Colonic mucosa (tissue), 4 donors: ENCODE data around the gene YIF1A. TPM values are rescaled to one million over a fixed set of nuclear protein-coding genes. Genes with fewer than 3 reads are reported as not detected.

Experiments used
- DNase-seq: peaks from one replicate; pipeline ENCODE4 v3.0.0-alpha.2; 2020
- H3K27ac ChIP-seq: fragments of 200-600 bp; one replicate; pipeline ENCODE4 v1.8.0; 2021
- H3K27me3 ChIP-seq: fragments of 200-600 bp; one replicate; pipeline ENCODE4 v1.8.0; 2021
- H3K36me3 ChIP-seq: fragments of 200-600 bp; one replicate; pipeline ENCODE4 v1.8.0; 2021
- H3K4me1 ChIP-seq: fragments of 200-600 bp; one replicate; pipeline ENCODE4 v1.8.0; 2021; ENCODE audit warnings: mild to moderate bottlenecking
- H3K4me3 ChIP-seq: fragments of 200-600 bp; one replicate; pipeline ENCODE4 v1.8.0; 2021
- H3K9ac ChIP-seq, 2 donors: one replicate each; pipeline ENCODE4 v1.7.0; 2013; ENCODE audit warnings: control low read depth in 2 of 2, low read depth in 2 of 2, low read length in 2 of 2
- H3K9me3 ChIP-seq: fragments of 200-600 bp; one replicate; pipeline ENCODE4 v1.8.0; 2021
- CTCF ChIP-seq: fragments of 200-600 bp; IDR thresholded peaks from one replicate; pipeline ENCODE4 v1.8.0; 2022; ENCODE audit warnings: antibody characterized with exemption, mild to moderate bottlenecking
- intact Hi-C: fragments of 100-400 bp; cut with DNase I; formaldehyde crosslinking; loops from one replicate; pipeline ENCODE4 v1.14.1; 2022
- total RNA-seq, 2 donors: library from RNA; stranded (reverse); fragmentation: NEBNext Ultra II Directional in 1 of 2; extraction: Animal tissue kit (Norgen Biotek cat#: 25700) in 1 of 2; gene quantifications; one replicate each; pipeline ENCODE4 v1.2.1, GENCODE V29; 2021
- donor health status: healthy.
- donor health status: DM: no; HTN: no; CAD: no.
- donor health status: DM: no; HTN: no; CAD: no.

The YIF1A gene
- total RNA-seq, 2 donors from 2014 or later: 87.4 to 159 TPM

- no peak for TF ChIP-seq CTCF
- Histone ChIP-seq H3K27me3 (no peaks in the 10 kb centered on the region), H3K9ac (no peak overlapping the region), H3K9me3 (no peaks in the 10 kb centered on the region), H3K36me3 (no peaks in the 10 kb centered on the region), H3K27ac (no peak overlapping the region), H3K4me3 (no peak overlapping the region), H3K4me1 (peaks cover 10% of the 10 kb centered on the region)
- intact Hi-C loops: no loop called here
- no peak for DNase-seq
These were observed 24.6 kb downstream of the YIF1A start for GRCh38 chr11:66264383-66264782.

GRCh38 chr11:66263785-66264184 lies 25.2 kb downstream of the YIF1A start:
- DNase-seq: no peak
- Histone ChIP-seq H3K9me3 (no peaks in the 10 kb centered on the region), H3K4me3 (no peak overlapping the region), H3K27me3 (no peaks in the 10 kb centered on the region), H3K9ac (no peak overlapping the region), H3K27ac (no peak overlapping the region), H3K36me3 (no peaks in the 10 kb centered on the region), H3K4me1 (peaks cover 10% of the 10 kb centered on the region)
- intact Hi-C loops: no loop called here
- no peak for TF ChIP-seq CTCF

- H3K9ac ChIP-seq: no peak overlapping the region
- H3K27me3 ChIP-seq: no peaks in the 10 kb centered on the region
- no peak overlapping the region for H3K27ac ChIP-seq
- no peaks in the 10 kb centered on the region for H3K9me3 ChIP-seq
- DNase-seq: no peak
- intact Hi-C loops: no loop called here
- no peak overlapping the region for H3K4me3 ChIP-seq
- TF ChIP-seq CTCF: no peak
- H3K36me3 ChIP-seq: no peaks in the 10 kb centered on the region
- H3K4me1 ChIP-seq: peaks cover 15% of the 10 kb centered on the region
These were observed 25.7 kb downstream of the YIF1A start for GRCh38 chr11:66263231-66263630.

GRCh38 chr11:66262696-66263095 lies 26.2 kb downstream of the YIF1A start:
- no peaks in the 10 kb centered on the region for H3K36me3 ChIP-seq
- peaks cover 15% of the 10 kb centered on the region for H3K4me1 ChIP-seq
- H3K9me3 ChIP-seq: no peaks in the 10 kb centered on the region
- no peak for TF ChIP-seq CTCF
- intact Hi-C loops: no loop called here
- no peak overlapping the region for H3K9ac ChIP-seq
- H3K27me3 ChIP-seq: no peaks in the 10 kb centered on the region
- no peak overlapping the region for H3K27ac ChIP-seq
- no peak overlapping the region for H3K4me3 ChIP-seq
- DNase-seq: no peak

GRCh38 chr11:66262191-66262590 lies 26.8 kb downstream of the YIF1A start:
- Histone ChIP-seq H3K27me3 (no peaks in the 10 kb centered on the region), H3K27ac (no peak overlapping the region), H3K36me3 (no peaks in the 10 kb centered on the region), H3K9ac (no peak overlapping the region), H3K4me1 (peaks cover 15% of the 10 kb centered on the region), H3K9me3 (no peaks in the 10 kb centered on the region), H3K4me3 (no peak overlapping the region)
- intact Hi-C loops: no loop called here
- no peak for DNase-seq
- no peak for TF ChIP-seq CTCF

- Histone ChIP-seq H3K36me3 (no peaks in the 10 kb centered on the region), H3K9me3 (no peaks in the 10 kb centered on the region), H3K9ac (no peak overlapping the region), H3K27me3 (no peaks in the 10 kb centered on the region), H3K4me1 (peaks cover 9% of the 10 kb centered on the region), H3K4me3 (no peak overlapping the region), H3K27ac (no peak overlapping the region)
- intact Hi-C loops: no loop called here
- no peak for DNase-seq
- no peak for TF ChIP-seq CTCF
These were observed 27.4 kb downstream of the YIF1A start for GRCh38 chr11:66261578-66261977.
